Thyroid gland (tissue), 4 donors: Measurements from ENCODE around the gene EXOSC9. TPM values are rescaled to one million over a fixed set of nuclear protein-coding genes. Genes with fewer than 3 reads are reported as not detected.

ENCODE experiments used
- DNase-seq, 2 donors: peaks; one replicate each; pipeline ENCODE4 v3.0.0-alpha.2; 2019
- H3K27ac ChIP-seq, 3 donors: fragments of 200-600 bp; sonication (generic); 1 replicate in 2 of 3; 2 replicates in 1 of 3; pipeline ENCODE4 v1.5.1; 2016 to 2019; ENCODE audit warnings: mild to moderate bottlenecking in 1 of 3, moderate library complexity in 1 of 3
- H3K27me3 ChIP-seq: fragments of 200-600 bp; sonication (generic); one replicate; pipeline ENCODE4 v1.5.1; 2019
- H3K36me3 ChIP-seq, 2 donors: fragments of 200-600 bp; sonication (generic); one replicate each; pipeline ENCODE4 v1.5.1; 2016 to 2019
- H3K4me1 ChIP-seq, 2 donors: fragments of 200-600 bp; sonication (generic); one replicate each; pipeline ENCODE4 v1.5.1; 2017 to 2019
- H3K4me3 ChIP-seq, 3 donors: fragments of 200-600 bp; sonication (generic); replicated peaks in 1 of 3; 1 replicate in 2 of 3; 2 replicates in 1 of 3; pipeline ENCODE4 v1.5.1; 2016; ENCODE audit warnings: mild to moderate bottlenecking in 1 of 3
- H3K9me3 ChIP-seq: fragments of 200-600 bp; sonication (generic); one replicate; pipeline ENCODE4 v1.5.1; 2017
- POLR2A ChIP-seq, 2 donors: fragments of 450-650 bp; IDR thresholded peaks; one replicate each; pipeline ENCODE4 v1.6.1; 2017; ENCODE audit warnings: antibody characterized with exemption in 2 of 2, mild to moderate bottlenecking in 2 of 2, moderate library complexity in 1 of 2
- WGBS, 2 donors: methylation state at CpG; one replicate each; pipeline ENCODE4 v1.1.5; 2017; 5-methylcytosine and 5-hydroxymethylcytosine counted together
- intact Hi-C: fragments of 100-400 bp; cut with DNase I; formaldehyde crosslinking; loops from one replicate; pipeline ENCODE4 v1.15.1; 2023
- total RNA-seq, 4 donors: library from RNA; depleted of rRNA; stranded (reverse); fragments of >200 nt; gene quantifications; one replicate each; pipeline ENCODE4 v1.2.3, GENCODE V29; 2016
- TF ChIP-seq, protein P1 (sequence below), 6 experiments: fragments of 200-600 bp in 3 of 6; fragments of 450-650 bp in 3 of 6; sonication (generic) in 3 of 6; IDR thresholded peaks; one replicate each; pipeline ENCODE4 v1.5.1; 2016 to 2019; ENCODE audit warnings: antibody characterized with exemption in 6 of 6, mild to moderate bottlenecking in 2 of 6, inconsistent platforms in 1 of 6, moderate library complexity in 1 of 6

The EXOSC9 gene
- total RNA-seq, 4 donors from 2014 or later = 9.6 to 21.0 (median 15.6) TPM

DNA sequence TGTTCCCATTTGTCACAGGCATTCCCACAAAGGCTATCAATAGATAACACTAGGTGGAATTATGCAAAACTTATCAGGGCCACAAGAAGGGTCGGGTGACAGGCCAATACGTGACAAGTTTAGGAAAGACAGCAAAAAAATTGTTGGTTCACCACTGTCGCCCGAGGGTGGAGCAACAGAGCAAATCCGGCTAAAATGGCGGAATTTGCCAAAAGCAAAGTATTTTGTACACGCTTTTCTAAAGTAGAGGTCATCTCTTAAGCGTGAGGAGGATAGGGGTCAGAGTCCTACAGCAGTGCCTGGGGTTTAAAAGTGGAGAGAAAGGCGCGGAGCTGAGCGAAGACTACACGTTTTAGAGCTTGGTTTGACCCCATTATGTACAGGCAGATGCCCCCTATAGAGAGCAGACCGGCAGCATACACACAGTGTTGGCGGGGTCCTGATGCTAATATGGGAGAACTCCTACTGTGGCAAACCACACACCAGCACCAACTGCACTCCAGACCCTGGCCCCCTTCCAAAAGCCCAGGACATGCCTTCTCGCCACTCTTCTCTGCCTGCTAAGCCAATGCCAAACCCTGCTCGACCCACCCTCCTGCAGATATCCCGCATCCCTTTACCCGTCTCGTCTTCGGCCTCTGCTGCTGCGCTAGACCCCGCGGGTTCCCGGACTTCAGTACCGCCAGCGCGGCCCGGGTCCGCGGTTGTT, 21.8 kb downstream of the EXOSC9 start:
- Histone ChIP-seq H3K27ac (no peak overlapping the region), H3K4me3 (peak overlapping the region in 2 of 3 donors; percentile 48 to 50), H3K9me3 (no peaks in the 10 kb centered on the region), H3K36me3 (peaks cover 0 to under 1% of the 10 kb centered on the region in 2 donors), H3K4me1 (peaks cover 7 to 8% of the 10 kb centered on the region in 2 donors), H3K27me3 (no peaks in the 10 kb centered on the region)
- intact Hi-C loops = no loop called here
- DNase-seq = peak; percentile 20 to 46
- TF ChIP-seq, protein P1, sequence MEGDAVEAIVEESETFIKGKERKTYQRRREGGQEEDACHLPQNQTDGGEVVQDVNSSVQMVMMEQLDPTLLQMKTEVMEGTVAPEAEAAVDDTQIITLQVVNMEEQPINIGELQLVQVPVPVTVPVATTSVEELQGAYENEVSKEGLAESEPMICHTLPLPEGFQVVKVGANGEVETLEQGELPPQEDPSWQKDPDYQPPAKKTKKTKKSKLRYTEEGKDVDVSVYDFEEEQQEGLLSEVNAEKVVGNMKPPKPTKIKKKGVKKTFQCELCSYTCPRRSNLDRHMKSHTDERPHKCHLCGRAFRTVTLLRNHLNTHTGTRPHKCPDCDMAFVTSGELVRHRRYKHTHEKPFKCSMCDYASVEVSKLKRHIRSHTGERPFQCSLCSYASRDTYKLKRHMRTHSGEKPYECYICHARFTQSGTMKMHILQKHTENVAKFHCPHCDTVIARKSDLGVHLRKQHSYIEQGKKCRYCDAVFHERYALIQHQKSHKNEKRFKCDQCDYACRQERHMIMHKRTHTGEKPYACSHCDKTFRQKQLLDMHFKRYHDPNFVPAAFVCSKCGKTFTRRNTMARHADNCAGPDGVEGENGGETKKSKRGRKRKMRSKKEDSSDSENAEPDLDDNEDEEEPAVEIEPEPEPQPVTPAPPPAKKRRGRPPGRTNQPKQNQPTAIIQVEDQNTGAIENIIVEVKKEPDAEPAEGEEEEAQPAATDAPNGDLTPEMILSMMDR (IDR thresholded peaks at IDR 0.05) = no peak
- TF ChIP-seq POLR2A (IDR thresholded peaks at IDR 0.05) = no peak
- WGBS, 2 donors = 2 to 5% methylated on average over 30 of the region's 30 CpGs

DNA sequence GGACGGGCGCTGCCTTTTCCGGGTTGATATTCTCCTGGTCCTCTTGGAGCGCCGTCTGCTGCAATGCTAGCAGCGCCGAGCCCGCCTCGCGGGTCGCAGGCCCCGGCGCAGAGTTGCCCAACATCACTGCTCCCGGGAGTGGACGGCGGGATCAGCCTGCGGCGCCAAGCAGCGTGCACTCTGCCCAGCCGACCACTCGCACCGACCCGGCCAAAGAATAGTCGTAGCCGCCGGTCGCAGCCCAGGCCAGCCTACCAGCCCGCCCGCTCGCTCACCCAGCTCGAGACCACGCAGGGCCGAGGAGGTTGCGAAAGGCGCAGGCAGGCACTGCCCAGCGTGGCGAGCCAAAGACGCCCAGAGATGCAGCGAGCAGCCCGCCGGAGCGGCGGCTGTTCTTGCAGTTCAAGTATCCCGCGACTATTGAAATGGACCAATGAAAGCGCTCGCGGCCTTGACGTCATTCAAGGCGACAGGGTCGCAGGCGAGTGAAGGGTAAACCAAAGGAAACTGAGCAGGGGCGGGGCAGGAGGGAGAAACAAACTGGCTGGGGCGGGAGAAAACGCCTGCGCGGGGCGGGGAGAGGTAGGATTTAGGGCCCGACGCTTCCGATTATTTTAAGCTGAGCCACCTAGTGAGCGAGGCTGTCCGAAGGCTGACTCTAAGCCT, 22.5 kb downstream of the EXOSC9 start, which contains the start of gene CCNA2:
Gene CCNA2 (minus strand): TSS at position 379 of the 666 bp plus-strand sequence. CDS start 255 bp downstream, at position 124.
- peak in 1 of 2 donors; percentile 48 for TF ChIP-seq POLR2A (IDR thresholded peaks at IDR 0.05)
- TF ChIP-seq, protein P1 (IDR thresholded peaks at IDR 0.05) = peak in 1 of 6 experiments; percentile 10
- Histone ChIP-seq H3K4me1 (peaks cover 7 to 8% of the 10 kb centered on the region in 2 donors), H3K9me3 (no peaks in the 10 kb centered on the region), H3K4me3 (peak within 1 kb of the TSS in 2 of 3 donors; percentile 48 to 50), H3K27ac (peak within 1 kb of the TSS in 2 of 3 donors; percentile 43 to 46), H3K27me3 (no peaks in the 10 kb centered on the region), H3K36me3 (no peaks in the 10 kb centered on the region)
- intact Hi-C loops = no loop called here
- WGBS, 2 donors = 0 to 1% methylated on average over 23 to 47 of the region's 63 CpGs
- peak; percentile 96 to 98 for DNase-seq

DNA sequence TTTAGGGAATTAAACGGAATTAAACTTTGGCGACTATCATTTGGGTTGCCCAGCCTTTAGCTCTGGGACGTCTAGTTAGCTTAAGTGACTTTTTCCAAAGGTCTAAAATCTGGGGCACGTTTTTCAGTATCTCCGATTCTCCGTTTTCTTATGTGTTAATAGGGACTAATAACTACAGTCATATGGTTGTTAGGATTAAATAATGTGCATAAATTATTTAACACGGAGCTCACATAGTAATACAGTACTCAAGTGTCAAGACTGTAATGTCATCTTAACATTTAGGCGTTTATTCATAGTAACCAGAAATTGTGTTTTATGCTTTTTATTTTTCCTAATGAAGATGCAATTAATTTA, 23.0 kb downstream of the EXOSC9 start:
- Histone ChIP-seq H3K27ac (peak overlapping the region in 2 of 3 donors; percentile 43 to 46), H3K27me3 (no peaks in the 10 kb centered on the region), H3K4me3 (peak overlapping the region in 2 of 3 donors; percentile 42 to 50), H3K36me3 (no peaks in the 10 kb centered on the region), H3K9me3 (no peaks in the 10 kb centered on the region), H3K4me1 (peaks cover 7 to 8% of the 10 kb centered on the region in 2 donors)
- WGBS, 2 donors = 5 to 7% methylated on average over 8 of the region's 8 CpGs
- intact Hi-C loops = no loop called here
- TF ChIP-seq POLR2A (IDR thresholded peaks at IDR 0.05) = no peak
- TF ChIP-seq, protein P1 (IDR thresholded peaks at IDR 0.05) = no peak
- no peak for DNase-seq

DNA sequence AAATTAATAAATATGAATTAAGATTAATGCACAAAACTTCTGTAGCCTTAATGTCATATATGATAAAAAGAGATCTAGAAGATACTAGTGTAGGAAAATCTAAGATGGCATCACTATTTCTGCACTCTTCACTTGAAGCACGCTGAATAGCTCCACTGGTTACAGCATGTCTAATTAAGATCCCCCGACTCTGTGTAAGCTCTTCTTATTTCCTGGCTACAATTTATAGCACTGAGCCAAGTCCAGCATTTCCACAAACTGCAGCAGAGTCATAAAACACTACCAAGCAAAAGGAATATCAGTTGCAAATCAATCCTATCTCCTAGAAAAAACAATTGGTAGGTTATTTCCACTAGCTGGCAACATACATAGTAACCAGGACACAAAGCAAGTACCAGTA, 23.8 kb downstream of the EXOSC9 start:
- Histone ChIP-seq H3K9me3 (no peaks in the 10 kb centered on the region), H3K4me1 (peaks cover 7 to 8% of the 10 kb centered on the region in 2 donors), H3K36me3 (no peaks in the 10 kb centered on the region), H3K27me3 (no peaks in the 10 kb centered on the region), H3K4me3 (no peak overlapping the region), H3K27ac (no peak overlapping the region)
- TF ChIP-seq, protein P1 (IDR thresholded peaks at IDR 0.05) = no peak
- no peak for TF ChIP-seq POLR2A (IDR thresholded peaks at IDR 0.05)
- intact Hi-C loops = no loop called here
- DNase-seq = no peak
- WGBS, 2 donors = 56 to 64% methylated on average over 2 of the region's 2 CpGs

DNA sequence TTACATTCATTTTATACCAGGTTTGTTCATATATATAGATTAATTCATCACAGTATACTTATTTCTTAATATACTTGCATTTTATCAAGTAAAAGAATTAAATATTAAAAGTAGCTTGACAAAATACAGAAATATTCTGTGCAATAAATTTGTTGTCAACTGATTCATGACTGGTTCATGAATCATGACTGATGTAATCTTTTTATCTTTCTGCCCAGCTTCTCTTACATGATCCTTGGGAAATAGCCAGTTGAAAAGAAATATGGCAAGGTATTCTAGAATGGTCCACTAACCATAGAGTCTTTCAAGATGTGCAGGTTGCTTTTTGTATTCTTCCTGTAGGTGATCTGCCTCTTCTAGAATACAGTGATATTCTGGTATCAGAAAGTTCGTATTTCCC, 26.7 kb downstream of the EXOSC9 start:
- TF ChIP-seq POLR2A (IDR thresholded peaks at IDR 0.05) = no peak
- TF ChIP-seq, protein P1 (IDR thresholded peaks at IDR 0.05) = no peak
- Histone ChIP-seq H3K9me3 (no peaks in the 10 kb centered on the region), H3K27ac (no peak overlapping the region), H3K36me3 (peaks cover 0 to 12% of the 10 kb centered on the region in 2 donors), H3K27me3 (no peaks in the 10 kb centered on the region), H3K4me3 (no peak overlapping the region), H3K4me1 (peaks cover 7% of the 10 kb centered on the region in 2 donors)
- DNase-seq = no peak
- intact Hi-C loops = no loop called here
- WGBS, 2 donors = 95 to 98% methylated on average over 1 of the region's 1 CpG
